HG02852 (cell line): Measurements from ENCODE around the gene ZNF467.

Experiments
- ATAC-seq: cut with Tn5 transposase; IDR thresholded peaks from one replicate; pipeline ENCODE4 v1.9.1; 2021; ENCODE audit warnings: mild to moderate bottlenecking, moderate library complexity; ENCODE audit not compliant: unreplicated experiment

The ZNF467 gene

GRCh38 chr7:149787428-149788299 is 14.3 kb upstream of the ZNF467 start:
- no peak for ATAC-seq

- ATAC-seq = no peak
Measured at GRCh38 chr7:149785983-149786382, 12.6 kb upstream of the ZNF467 start.

GRCh38 chr7:149785402-149785801 is 12.0 kb upstream of the ZNF467 start:
- ATAC-seq = no peak

GRCh38 chr7:149784251-149784608 is 10.8 kb upstream of the ZNF467 start:
- ATAC-seq = no peak

- no peak for ATAC-seq
Measured at GRCh38 chr7:149783386-149784250, 10.2 kb upstream of the ZNF467 start.

- no peak for ATAC-seq
Measured at GRCh38 chr7:149782682-149783345, 9.4 kb upstream of the ZNF467 start.

- no peak for ATAC-seq
Measured at GRCh38 chr7:149781921-149782320, 8.5 kb upstream of the ZNF467 start.

- ATAC-seq = no peak
Measured at GRCh38 chr7:149780636-149781419, 7.4 kb upstream of the ZNF467 start.

- ATAC-seq = no peak
Measured at GRCh38 chr7:149780056-149780455, 6.7 kb upstream of the ZNF467 start.

GRCh38 chr7:149779502-149779805 is 6.1 kb upstream of the ZNF467 start:
- ATAC-seq = no peak

- ATAC-seq = no peak
Measured at GRCh38 chr7:149778696-149779501, 5.5 kb upstream of the ZNF467 start.

- no peak for ATAC-seq
Measured at GRCh38 chr7:149778327-149778637, 4.9 kb upstream of the ZNF467 start.

GRCh38 chr7:149777551-149778326 is 4.4 kb upstream of the ZNF467 start:
- ATAC-seq = no peak

GRCh38 chr7:149776848-149777407 is 3.5 kb upstream of the ZNF467 start:
- ATAC-seq = no peak

- ATAC-seq = no peak
Measured at GRCh38 chr7:149776289-149776688, 2.9 kb upstream of the ZNF467 start.

GRCh38 chr7:149775176-149775556 is 1.8 kb upstream of the ZNF467 start:
- no peak for ATAC-seq

GRCh38 chr7:149774237-149775175 is 1.1 kb upstream of the ZNF467 start:
- ATAC-seq = no peak

GRCh38 chr7:149772956-149773434 is 393 bp downstream of the ZNF467 start:
- ATAC-seq = no peak
